AG04449 (cell line): ENCODE data around the gene MED19.
"Not testable (repeated sequence)": the region's sequence is repeated elsewhere in the genome, so short reads cannot be mapped to it uniquely, and the experiment has no call there.

Experiments
- CTCF ChIA-PET: fragments of 350-600 bp; formaldehyde crosslinking; extraction: SDS; loops from one replicate; lab custom pipeline; 2021; ENCODE audit warnings: antibody characterized with exemption; lab: Yijun Ruan, JAX
- POLR2A ChIA-PET: fragments of 400-600, 350-600 bp; formaldehyde crosslinking; extraction: SDS; loops from one replicate; lab custom pipeline; 2020; ENCODE audit warnings: antibody characterized with exemption, inconsistent platforms; lab: Yijun Ruan, JAX
- DNase-seq: peaks from one replicate; pipeline ENCODE4 v3.0.0-alpha.2; 2010; ENCODE audit warnings: low read depth, low spot score
- H3K4me3 ChIP-seq: 2 replicates; pipeline ENCODE4 v1.5.1; 2011; ENCODE audit warnings: low read depth, mild to moderate bottlenecking, control low read depth, low read length
- CTCF ChIP-seq: IDR thresholded peaks from one replicate; pipeline ENCODE4 v1.5.1; 2011; ENCODE audit warnings: mild to moderate bottlenecking, moderate library complexity, low read length, control low read depth, inconsistent platforms; ENCODE audit not compliant: insufficient read depth; ENCODE audit errors: missing control alignments

Gene MED19

GRCh38 chr11:57713835-57714234 is 1.8 kb upstream of the MED19 start:
- ChIA-PET POLR2A (no interaction called here), CTCF (interaction anchor here (1.0 to 1.9 kb wide), 8 partner anchors 10 to 800 kb away, joined by 3 to 12 read pairs (median 3); partner anchors contain the start of gene UBE2L6)
- H3K4me3 ChIP-seq = peak overlapping the region; percentile 100
- no peak for DNase-seq
- TF ChIP-seq CTCF = no peak

- ChIA-PET POLR2A (interaction anchor here (0.6 to 1.1 kb wide), 6 partner anchors 10 to 165 kb away, joined by 3 to 4 read pairs (median 3); no protein-coding TSS in a partner anchor), CTCF (interaction anchor here (1.0 to 3.9 kb wide), 5 partner anchors 11 to 144 kb away, joined by 3 to 15 read pairs (median 3); partner anchors contain the start of gene UBE2L6)
- DNase-seq = peak; percentile 99
- peak within 1 kb of the TSS; percentile 100 for H3K4me3 ChIP-seq
- TF ChIP-seq CTCF = no peak
Observed at GRCh38 chr11:57712256-57713150, 488 bp upstream of the MED19 start, which contains the start of gene TMX2. Gene TMX2 (plus strand): TSS chr11:57712593. CDS start chr11:57712619, 26 bp downstream.

- no peak overlapping the region for H3K4me3 ChIP-seq
- no peak for DNase-seq
- POLR2A ChIA-PET = no interaction called here
- no peak for TF ChIP-seq CTCF
- CTCF ChIA-PET = interaction anchor here (0.6 to 3.9 kb wide), 6 partner anchors 11 to 804 kb away, joined by 3 to 15 read pairs (median 4); no protein-coding TSS in a partner anchor
Observed at GRCh38 chr11:57709802-57710367, 2.1 kb downstream of the MED19 start.

- CTCF ChIA-PET = interaction anchor here (1.5 kb wide), 1 partner anchor 96 kb away, joined by 6 read pairs; no protein-coding TSS in a partner anchor
- DNase-seq, H3K4me3 ChIP-seq, POLR2A ChIA-PET: not testable (repeated sequence)
Observed at GRCh38 chr11:57705432-57705831, 6.6 kb downstream of the MED19 start.

- POLR2A ChIA-PET = no interaction called here
- H3K4me3 ChIP-seq = no peak overlapping the region
- CTCF ChIA-PET = interaction anchor here (1.5 kb wide), 1 partner anchor 96 kb away, joined by 6 read pairs; no protein-coding TSS in a partner anchor
- no peak for DNase-seq
- TF ChIP-seq CTCF = no peak
Observed at GRCh38 chr11:57704932-57705331, 7.1 kb downstream of the MED19 start.

GRCh38 chr11:57703341-57703740 is 8.7 kb downstream of the MED19 start:
- ChIA-PET CTCF (interaction anchor here (1.2 to 1.3 kb wide), 3 partner anchors 20 to 822 kb away, joined by 3 to 4 read pairs (median 4); no protein-coding TSS in a partner anchor), POLR2A (no interaction called here)
- DNase-seq = peak; percentile 1
- TF ChIP-seq CTCF = no peak
- H3K4me3 ChIP-seq = no peak overlapping the region
